Measurements from ENCODE around the gene ACTR1A.
A peak's percentile ranks its signal among the peaks of the same experiment; 100 is the strongest.
"Not testable (repeated sequence)": the region's sequence is repeated elsewhere in the genome, so short reads cannot be mapped to it uniquely, and the experiment has no call there.

Gene ACTR1A

GRCh38 chr10:102514487-102515311 is 12.2 kb upstream of the ACTR1A start:
- no peak for DNase-seq

DNA sequence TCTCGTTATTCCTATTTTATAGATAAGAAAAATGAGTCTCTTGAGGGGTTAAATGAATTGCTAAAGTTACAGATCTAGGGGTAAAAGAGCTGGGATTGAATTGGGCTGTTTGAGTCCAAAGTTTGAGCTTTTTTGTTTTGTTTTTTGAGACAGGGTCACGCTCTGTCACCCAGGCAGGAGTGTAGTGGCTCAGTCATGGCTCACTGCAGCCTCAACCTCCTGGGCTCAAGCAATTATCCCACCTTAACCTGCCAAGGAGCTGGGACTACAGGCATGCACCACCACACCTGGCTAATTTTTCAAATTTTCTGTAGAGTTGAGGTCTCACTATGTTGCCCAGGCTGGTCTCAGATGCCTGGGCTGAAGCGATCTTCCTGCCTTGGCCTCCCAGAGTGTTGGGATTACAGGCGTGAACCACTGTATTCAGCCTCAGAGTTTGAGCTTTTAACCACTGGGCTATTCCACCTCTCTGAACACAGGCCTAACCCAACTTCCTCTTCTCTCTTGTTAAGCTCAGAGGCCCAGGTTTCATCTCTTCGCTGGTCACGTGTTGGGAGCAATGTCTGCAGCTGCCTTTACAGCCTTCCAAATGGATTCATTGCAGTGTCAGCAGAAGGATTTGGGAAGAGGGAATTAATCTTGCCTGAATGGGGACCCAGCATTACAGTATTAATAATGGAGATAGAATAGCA is 9.2 kb upstream of the ACTR1A start:
- peak; percentile 40 to 70 (median 62) for DNase-seq

GRCh38 chr10:102509387-102509786 is 6.9 kb upstream of the ACTR1A start:
- DNase-seq = peak; percentile 54 to 83 (median 75)

- no peak for DNase-seq
Measured at GRCh38 chr10:102508506-102508905, 6.0 kb upstream of the ACTR1A start.

- DNase-seq = no peak
Measured at GRCh38 chr10:102507521-102507920, 5.0 kb upstream of the ACTR1A start.

DNA sequence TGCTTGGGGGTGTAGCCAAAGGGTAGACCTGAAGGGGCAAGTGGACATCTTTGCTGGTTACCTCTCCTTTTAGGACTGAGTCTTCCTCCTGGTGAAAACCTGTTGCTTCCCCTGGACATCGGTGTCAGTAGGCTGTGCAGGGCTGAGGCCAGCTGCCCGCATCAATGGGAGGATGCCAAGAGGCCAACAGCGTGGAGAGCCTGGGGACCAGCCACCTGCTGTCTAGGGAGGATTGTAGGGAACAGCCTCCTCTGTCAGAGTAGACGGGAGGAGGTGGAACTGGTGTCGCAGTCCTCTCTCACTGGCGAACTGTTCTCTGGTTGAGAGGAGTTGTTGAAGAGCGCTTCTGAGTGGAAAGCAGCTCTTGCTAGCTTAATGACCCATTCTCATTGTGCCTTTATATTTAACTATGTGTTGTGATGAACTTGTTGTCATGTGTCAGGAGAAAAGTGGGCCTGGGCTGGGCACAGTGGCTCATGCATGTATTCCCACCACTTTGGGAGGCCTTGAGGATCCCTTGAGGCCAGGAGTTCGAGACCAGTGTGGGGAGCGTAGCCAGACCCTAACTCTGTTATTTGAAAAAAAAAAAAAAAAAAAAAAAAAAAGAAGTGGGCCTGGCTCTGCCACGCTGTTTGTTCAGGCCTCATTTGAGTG is 3.1 kb upstream of the ACTR1A start:
- no peak for DNase-seq

GRCh38 chr10:102504976-102505300 is 2.4 kb upstream of the ACTR1A start:
- no peak for DNase-seq

GRCh38 chr10:102504179-102504975 is 1.9 kb upstream of the ACTR1A start:
- DNase-seq = peak; percentile 47 to 80 (median 73)

DNA sequence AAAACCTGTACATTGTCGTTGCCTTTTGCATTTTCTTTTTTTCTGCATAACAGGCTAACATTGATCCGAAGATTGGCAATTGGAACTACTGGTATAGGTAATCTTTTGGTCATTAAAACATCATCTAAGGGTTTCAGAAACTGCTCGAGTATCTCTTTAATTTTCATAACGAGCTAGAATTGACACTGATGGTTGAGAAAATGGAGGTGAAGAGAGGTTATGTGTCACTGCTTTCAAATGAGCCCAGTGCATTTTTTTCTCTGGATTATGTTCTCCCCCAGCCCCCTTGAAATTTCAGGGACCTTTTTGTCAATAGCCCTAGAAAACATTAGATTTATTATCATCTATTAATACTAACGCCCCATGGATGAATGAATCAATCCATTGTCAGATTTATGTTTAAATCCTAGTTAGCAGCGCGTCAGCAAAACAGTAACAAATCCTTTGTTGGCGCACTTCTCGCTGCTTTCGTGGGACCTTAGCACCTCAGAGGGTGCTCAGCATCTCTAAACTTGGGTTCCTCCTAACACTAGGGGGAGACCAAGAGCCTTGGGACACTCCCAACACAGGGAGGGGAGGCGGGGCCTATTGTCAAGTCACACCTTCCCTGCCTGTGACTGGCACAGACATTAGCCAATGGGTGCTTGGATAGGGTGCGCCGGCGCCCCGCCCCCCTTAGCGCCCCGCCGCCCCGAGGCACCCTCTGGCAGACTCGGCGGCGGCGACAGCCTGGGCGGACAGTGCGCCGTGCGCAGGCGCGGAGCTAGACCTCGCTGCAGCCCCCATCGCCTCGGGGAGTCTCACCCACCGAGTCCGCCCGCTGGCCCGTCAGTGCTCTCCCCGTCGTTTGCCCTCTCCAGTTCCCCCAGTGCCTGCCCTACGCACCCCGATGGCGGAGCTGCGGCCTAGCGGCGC is 1.0 kb upstream of the ACTR1A start, which contains the start of gene SUFU:
SUFU (plus strand) TSS at position 709 of the 915 bp plus-strand sequence; CDS start at position 890, 181 bp downstream.
- DNase-seq = peak; percentile 99 to 100 (median 100)

DNA sequence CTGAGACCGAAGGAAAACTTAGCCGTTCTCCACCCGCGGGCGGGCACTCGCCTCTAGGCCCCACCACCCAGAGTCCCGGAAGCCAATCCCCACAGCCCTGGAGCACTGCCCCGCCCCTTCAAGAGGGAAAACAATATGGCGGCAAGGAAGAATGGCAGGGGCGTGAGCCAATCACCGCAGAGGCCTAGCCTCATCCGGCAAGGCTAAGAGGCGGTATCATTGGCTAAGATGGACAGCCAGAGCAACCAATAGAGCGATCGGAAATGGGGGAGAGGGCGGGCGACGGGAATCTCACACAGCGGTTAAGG is 529 bp downstream of the ACTR1A start:
- DNase-seq = peak; percentile 99 to 100 (median 100)

GRCh38 chr10:102501201-102502028 is 1.1 kb downstream of the ACTR1A start:
- DNase-seq = peak in 3 of 4 experiments; percentile 15 to 33 (median 21)

- not testable (repeated sequence) for DNase-seq
Measured at GRCh38 chr10:102500686-102501085, 1.8 kb downstream of the ACTR1A start.

GRCh38 chr10:102499356-102499755 is 3.2 kb downstream of the ACTR1A start:
- DNase-seq = peak in 3 of 4 experiments; percentile 11 to 33 (median 26)

GRCh38 chr10:102497545-102497944 is 5.0 kb downstream of the ACTR1A start:
- DNase-seq = no peak

DNA sequence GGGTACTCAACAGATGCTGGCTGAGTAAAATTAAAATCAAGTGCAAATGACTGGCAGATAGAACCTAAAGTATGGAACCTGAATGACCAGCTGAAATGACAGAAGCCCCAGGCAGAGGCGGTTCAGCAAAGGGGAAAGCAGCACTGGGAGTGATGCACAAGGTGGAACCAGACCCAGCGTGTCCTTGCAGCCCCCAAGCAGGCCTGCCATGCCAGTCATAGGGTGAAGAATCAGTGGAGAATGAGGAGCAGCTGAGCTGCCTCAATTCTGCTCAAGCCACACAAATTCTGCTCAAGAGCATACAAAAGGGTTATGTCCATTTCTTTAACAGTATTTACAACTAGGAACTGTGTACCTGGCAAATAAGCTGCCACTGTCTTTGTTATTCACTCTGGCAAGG is 8.7 kb downstream of the ACTR1A start:
- no peak for DNase-seq

- no peak for DNase-seq
Measured at GRCh38 chr10:102492983-102493382, 9.5 kb downstream of the ACTR1A start.

- no peak for DNase-seq
Measured at GRCh38 chr10:102492344-102492939, 10.1 kb downstream of the ACTR1A start.

- DNase-seq = no peak
Measured at GRCh38 chr10:102491136-102491535, 11.4 kb downstream of the ACTR1A start.

- DNase-seq = no peak
Measured at GRCh38 chr10:102485093-102485784, 17.3 kb downstream of the ACTR1A start.

GRCh38 chr10:102484021-102484420 is 18.5 kb downstream of the ACTR1A start:
- DNase-seq = no peak
